ENCODE measurements around the gene CCDC86.

The CCDC86 gene

GRCh38 chr11:60899046-60899936 is 57.4 kb downstream of the CCDC86 start:
- Mint-ChIP-seq H3K9me3 (no peaks in the 10 kb centered on the region), H3K36me3 (peaks cover 43 to 69% of the 10 kb centered on the region in 2 donors), H3K27me3 (no peaks in the 10 kb centered on the region), H3K4me3 (no peak overlapping the region), H3K27ac (peak overlapping the region; percentile 49), H3K4me1 (peaks cover 27 to 29% of the 10 kb centered on the region in 2 donors)
- peak; percentile 94 to 98 for ATAC-seq (replicated peaks)
- DNase-seq: peak; percentile 27

GRCh38 chr11:60899977-60900376 is 58.1 kb downstream of the CCDC86 start:
- ATAC-seq (replicated peaks): no peak

More at GRCh38 chr11:60899977-60900376, 58.1 kb downstream of the CCDC86 start:
- Mint-ChIP-seq H3K27ac (peak overlapping the region; percentile 37), H3K9me3 (no peaks in the 10 kb centered on the region), H3K27me3 (no peaks in the 10 kb centered on the region), H3K4me3 (no peak overlapping the region), H3K36me3 (peaks cover 41 to 66% of the 10 kb centered on the region in 2 donors), H3K4me1 (peaks cover 29 to 31% of the 10 kb centered on the region in 2 donors)
- DNase-seq: no peak
